ENCODE data around the gene PRDM1.

The PRDM1 gene
- total RNA-seq, result 33.5 to 139 (median 61.9) reads per million in 17 experiments

- peak; percentile 96 to 98 (median 97) for DNase-seq
These were observed at the start of gene PRDM1 for GRCh38 chr6:106085984-106086813. Gene PRDM1 (plus strand): TSS chr6:106086336. CDS start chr6:106086554, 218 bp downstream.

GRCh38 chr6:106037060-106037459, 49.1 kb upstream of the PRDM1 start:
- DNase-seq, result no peak

GRCh38 chr6:106039897-106040592, 46.1 kb upstream of the PRDM1 start:
- DNase-seq, result no peak

- DNase-seq, result no peak
These were observed 42.0 kb upstream of the PRDM1 start for GRCh38 chr6:106044151-106044550.

- DNase-seq, result no peak
These were observed 41.1 kb upstream of the PRDM1 start for GRCh38 chr6:106045077-106045476.

GRCh38 chr6:106046116-106046853, 39.9 kb upstream of the PRDM1 start:
- DNase-seq, result no peak

- no peak for DNase-seq
These were observed 39.3 kb upstream of the PRDM1 start for GRCh38 chr6:106046854-106047200.

GRCh38 chr6:106048336-106048735, 37.8 kb upstream of the PRDM1 start:
- DNase-seq, result no peak

- DNase-seq, result no peak
These were observed 35.6 kb upstream of the PRDM1 start for GRCh38 chr6:106050538-106050937.

- DNase-seq, result no peak
These were observed 34.9 kb upstream of the PRDM1 start for GRCh38 chr6:106051226-106051625.

- no peak for DNase-seq
These were observed 32.5 kb upstream of the PRDM1 start for GRCh38 chr6:106053484-106054205.

GRCh38 chr6:106055489-106055888, 30.6 kb upstream of the PRDM1 start:
- DNase-seq, result no peak

GRCh38 chr6:106056060-106056745, 29.9 kb upstream of the PRDM1 start:
- DNase-seq, result no peak

GRCh38 chr6:106056746-106057390, 29.3 kb upstream of the PRDM1 start:
- DNase-seq, result no peak

- DNase-seq, result no peak
These were observed 26.8 kb upstream of the PRDM1 start for GRCh38 chr6:106059331-106059730.

GRCh38 chr6:106060167-106060566, 26.0 kb upstream of the PRDM1 start:
- peak in 2 of 4 experiments; percentile 28 to 30 for DNase-seq

- peak in 1 of 4 experiments; percentile 27 for DNase-seq
These were observed 22.7 kb upstream of the PRDM1 start for GRCh38 chr6:106063448-106063850.

- DNase-seq, result no peak
These were observed 22.0 kb upstream of the PRDM1 start for GRCh38 chr6:106064142-106064541.

GRCh38 chr6:106064756-106065155, 21.4 kb upstream of the PRDM1 start:
- DNase-seq, result peak in 3 of 4 experiments; percentile 8 to 51 (median 48)

- no peak for DNase-seq
These were observed 19.1 kb upstream of the PRDM1 start for GRCh38 chr6:106066989-106067388.

- no peak for DNase-seq
These were observed 16.7 kb upstream of the PRDM1 start for GRCh38 chr6:106069478-106069877.

Data from suppressor macrophage (primary cell).